ENCODE measurements around the gene NUP205. TPM values are rescaled to one million over a fixed set of nuclear protein-coding genes. Genes with fewer than 3 reads are reported as not detected.

Gene NUP205
- total and polyA plus RNA-seq, 2 of the 13 experiments (the other 11 are each of a cell fraction or from before 2014, with no cell fraction given), result 46.2 to 87.2 TPM

DNA sequence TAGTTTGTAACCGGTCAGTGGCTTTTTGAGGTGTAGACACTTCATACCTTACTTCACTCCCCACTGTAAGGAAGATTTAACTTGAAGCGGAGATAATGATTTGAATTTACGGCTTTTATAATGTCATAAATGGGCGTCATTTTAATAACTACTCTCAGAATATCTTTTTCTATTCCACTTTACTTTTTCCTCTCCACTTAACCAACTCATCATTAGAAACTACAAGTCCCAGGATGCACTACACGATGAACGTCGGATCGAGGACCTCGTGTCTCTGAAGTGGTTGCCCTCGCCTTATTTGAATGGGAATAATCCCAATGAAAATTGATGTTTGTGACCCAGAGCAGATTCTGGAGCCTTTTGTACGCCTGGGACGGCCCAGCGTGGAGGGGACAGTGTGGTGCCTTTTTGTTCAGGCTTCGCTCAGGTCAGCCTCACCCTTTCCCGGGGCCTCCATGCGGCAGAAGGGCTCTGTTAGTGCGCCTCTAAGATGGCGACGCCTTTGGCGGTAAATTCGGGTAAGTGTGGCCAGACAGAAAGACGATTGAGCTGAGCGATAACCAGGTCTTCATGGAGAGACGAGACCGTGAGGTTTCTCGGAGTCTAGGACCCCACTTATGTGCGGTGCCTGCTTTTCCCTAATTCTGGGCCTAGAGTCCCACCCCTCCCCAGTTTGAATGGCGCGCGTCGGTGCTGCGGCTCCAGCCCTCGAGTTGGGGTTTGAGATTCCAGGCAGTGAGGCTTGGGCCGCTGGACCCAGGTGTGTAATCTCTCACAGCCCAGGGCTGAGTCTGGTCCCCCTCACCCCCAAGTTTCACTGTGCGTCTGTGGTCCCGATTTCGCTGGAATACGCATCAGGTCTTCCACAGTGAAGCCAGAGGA lies at the start of gene NUP205 (continued):
- no peak for TF ChIP-seq DMTF1 (CRISPR knock-in tag; IDR thresholded peaks at IDR 0.05)
- peak; percentile 100 for TF ChIP-seq ZNF335 (CRISPR knock-in tag; IDR thresholded peaks at IDR 0.05)
- peak; percentile 88; the same call in 1 of the 2 replicates for TF ChIP-seq CAMTA2 (CRISPR knock-in tag; IDR thresholded peaks at IDR 0.05; ENCODE audit: borderline replicate concordance)
- no peak for TF ChIP-seq ZNF629 (CRISPR knock-in tag; conservative IDR thresholded peaks at IDR 0.05)
- TF ChIP-seq SMAD9 (CRISPR knock-in tag; IDR thresholded peaks at IDR 0.05), result no peak; the same call in 1 of the 2 replicates
- no peak for TF ChIP-seq USF2 (IDR thresholded peaks at IDR 0.05; ENCODE audit: low read depth, low read length)
- TF ChIP-seq USF2 (CRISPR knock-in tag; IDR thresholded peaks at IDR 0.05; ENCODE audit: borderline replicate concordance), result no peak
- TF ChIP-seq GZF1 (CRISPR knock-in tag; IDR thresholded peaks at IDR 0.05), result no peak
- TF ChIP-seq ZNF614 (CRISPR knock-in tag; IDR thresholded peaks at IDR 0.05; ENCODE audit: borderline replicate concordance), result peak; percentile 80; the same call in 1 of the 2 replicates
- no peak for TF ChIP-seq EZH2 (conservative IDR thresholded peaks at IDR 0.05; ENCODE audit: low read depth, low read length)
- no peak for TF ChIP-seq CEBPB (IDR thresholded peaks at IDR 0.05; ENCODE audit: borderline replicate concordance, low read depth, low read length)
- TF ChIP-seq SIX1 (CRISPR knock-in tag; IDR thresholded peaks at IDR 0.05; ENCODE audit: borderline replicate concordance), result peak; percentile 14; the same call in 1 of the 2 replicates
- TF ChIP-seq SMYD3 (CRISPR knock-in tag; IDR thresholded peaks at IDR 0.05), result no peak
- TF ChIP-seq TIGD3 (CRISPR knock-in tag; IDR thresholded peaks at IDR 0.05; ENCODE audit: borderline replicate concordance), result no peak; the same call in 1 of the 2 replicates
- TF ChIP-seq KLF12 (CRISPR knock-in tag; IDR thresholded peaks at IDR 0.05; ENCODE audit: borderline replicate concordance), result no peak
- TF ChIP-seq IKZF4 (CRISPR knock-in tag; IDR thresholded peaks at IDR 0.05; ENCODE audit: borderline replicate concordance, low read depth, not compliant biosample characterization), result peak; percentile 93
- 0 out of 2 replicates have a peak, but pooled peaks have one; percentile 8 for TF ChIP-seq SP5 (CRISPR knock-in tag; IDR thresholded peaks at IDR 0.05; ENCODE audit: borderline replicate concordance, low read depth)
- TF ChIP-seq ZFP90 (CRISPR knock-in tag; IDR thresholded peaks at IDR 0.05; ENCODE audit: borderline replicate concordance), result peak; percentile 74; the same call in 1 of the 2 replicates

Measured in HepG2 (cell line).